ENCODE data around the gene DNAH7.
"Not testable (repeated sequence)": the region's sequence is repeated elsewhere in the genome, so short reads cannot be mapped to it uniquely, and the experiment has no call there.

DNAH7 gene

GRCh38 chr2:196068271-196069209, at the start of gene DNAH7:
Gene DNAH7, minus strand, starts transcription at chr2:196068837. Its CDS starts 126 bp downstream, at chr2:196068711.
- peak; percentile 92 for DNase-seq (ENCODE audit: low spot score)

DNA sequence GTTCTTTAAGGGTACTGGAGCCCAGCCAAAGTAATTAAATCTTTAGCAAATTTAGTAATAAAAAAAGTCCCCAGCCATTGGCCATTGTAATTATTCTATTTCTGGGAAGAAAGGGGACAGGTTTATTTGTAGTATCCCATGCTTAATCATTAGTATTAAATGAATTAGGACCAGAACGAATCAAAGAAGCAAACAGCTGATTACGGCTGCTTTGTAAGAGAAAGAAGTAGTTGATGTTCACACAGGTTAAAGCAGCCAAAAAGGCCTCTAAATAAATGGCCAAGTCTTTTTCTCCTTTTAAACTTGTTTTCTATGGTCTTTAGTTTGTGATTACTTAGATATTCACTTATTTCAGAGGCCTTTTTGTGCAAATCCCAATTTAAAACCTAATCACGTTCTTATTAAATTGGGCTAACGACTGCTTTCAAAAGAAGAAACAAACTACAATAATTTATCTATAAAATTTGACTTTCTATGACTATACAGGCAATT, 48.6 kb upstream of the DNAH7 start:
- no peak for DNase-seq (ENCODE audit: low spot score)

DNA sequence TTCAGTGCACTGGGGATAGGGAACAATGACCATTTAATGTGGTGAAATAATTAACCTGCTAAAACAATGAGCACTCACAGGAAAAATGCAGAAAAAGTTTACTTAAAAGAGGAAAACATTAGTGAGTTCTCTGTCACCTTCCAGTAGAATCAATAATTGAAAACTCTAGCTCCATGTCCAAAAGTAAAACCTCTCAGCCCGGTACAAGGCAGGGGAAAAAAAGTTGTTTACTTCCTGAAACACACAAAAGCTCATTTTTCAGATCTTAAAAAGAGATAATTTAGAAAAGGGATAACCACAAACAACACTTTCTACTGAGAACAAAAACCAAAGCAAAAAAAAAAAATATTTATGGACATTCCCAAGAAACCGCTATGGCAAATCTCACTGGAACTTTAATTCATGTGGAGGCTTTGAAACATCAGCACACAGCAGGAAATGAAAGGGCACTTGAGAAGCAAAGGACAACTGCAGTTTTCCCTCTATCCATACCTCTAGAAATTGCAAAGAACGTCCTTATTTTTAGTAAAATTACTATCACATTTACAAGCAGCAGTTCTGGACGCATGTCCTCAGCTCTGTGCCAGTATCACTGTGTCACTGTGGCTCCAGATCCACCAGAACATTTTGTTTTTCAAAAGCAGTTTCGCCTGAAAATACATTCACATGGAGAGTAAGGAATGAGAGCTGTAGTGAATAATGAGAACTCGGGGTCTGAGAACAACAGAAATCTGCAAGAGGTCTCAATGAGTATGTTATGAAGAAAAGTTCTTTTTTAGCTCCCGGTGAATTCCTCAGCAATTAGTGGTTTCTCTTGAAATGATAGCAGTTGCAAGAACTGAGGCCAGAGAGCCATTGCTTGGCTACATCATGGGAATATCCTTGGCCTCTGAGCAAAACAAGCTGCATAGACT, 44.7 kb upstream of the DNAH7 start:
- DNase-seq (ENCODE audit: low spot score): peak; percentile 24

DNA sequence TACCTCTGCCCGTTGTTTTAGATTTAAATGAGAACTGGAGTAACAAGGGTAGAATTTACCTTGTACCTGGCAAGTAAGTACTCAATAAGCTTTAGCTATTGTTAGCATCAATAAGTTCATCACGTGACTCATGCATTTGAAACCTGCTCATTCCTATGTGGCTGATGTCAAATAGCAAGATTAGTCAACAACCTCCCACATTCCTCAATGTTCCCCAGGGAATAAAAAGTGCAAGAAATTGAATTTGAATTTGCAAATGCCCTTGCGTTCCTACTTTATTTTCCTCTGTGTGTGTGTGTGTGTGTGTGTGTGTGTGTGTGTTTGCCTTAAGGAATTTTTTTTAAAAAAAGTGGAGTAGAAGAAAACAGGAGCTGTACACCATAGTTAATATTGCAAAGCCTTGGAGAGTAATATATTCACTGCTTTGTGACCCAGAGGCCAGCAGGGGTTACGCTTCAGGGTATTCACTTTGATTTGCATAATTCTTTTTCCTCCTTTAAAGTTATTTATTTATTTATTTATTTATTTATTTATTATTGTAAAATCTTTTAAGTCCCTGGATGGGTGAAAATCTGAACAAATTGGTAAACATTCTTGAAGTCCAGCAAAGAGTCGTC, 43.9 kb upstream of the DNAH7 start:
- no peak for DNase-seq (ENCODE audit: low spot score)

GRCh38 chr2:196108604-196109003, 40.0 kb upstream of the DNAH7 start:
- no peak for DNase-seq (ENCODE audit: low spot score)

- DNase-seq (ENCODE audit: low spot score): no peak
Measured at GRCh38 chr2:196105951-196106350, 37.3 kb upstream of the DNAH7 start.

GRCh38 chr2:196104066-196104465, 35.4 kb upstream of the DNAH7 start:
- no peak for DNase-seq (ENCODE audit: low spot score)

DNA sequence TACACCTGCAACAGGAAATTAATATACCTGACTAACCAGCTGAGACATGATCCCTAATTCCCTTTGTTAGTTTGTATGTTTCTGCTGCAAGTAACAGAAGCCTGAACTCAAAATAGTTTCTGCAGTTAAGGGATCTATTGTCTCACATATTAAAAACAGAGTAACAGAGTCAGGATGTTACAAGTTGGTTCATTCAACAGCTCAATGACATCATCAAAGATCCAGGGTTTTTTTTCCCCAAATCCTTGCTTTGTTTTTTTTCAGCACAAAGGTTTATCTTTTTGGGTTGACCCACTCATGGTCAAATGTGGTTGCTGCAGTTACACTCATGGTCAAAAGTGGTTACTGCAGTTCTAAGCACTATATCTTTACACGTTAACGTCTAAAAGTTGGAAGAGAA, 35.0 kb upstream of the DNAH7 start:
- DNase-seq (ENCODE audit: low spot score): no peak

DNA sequence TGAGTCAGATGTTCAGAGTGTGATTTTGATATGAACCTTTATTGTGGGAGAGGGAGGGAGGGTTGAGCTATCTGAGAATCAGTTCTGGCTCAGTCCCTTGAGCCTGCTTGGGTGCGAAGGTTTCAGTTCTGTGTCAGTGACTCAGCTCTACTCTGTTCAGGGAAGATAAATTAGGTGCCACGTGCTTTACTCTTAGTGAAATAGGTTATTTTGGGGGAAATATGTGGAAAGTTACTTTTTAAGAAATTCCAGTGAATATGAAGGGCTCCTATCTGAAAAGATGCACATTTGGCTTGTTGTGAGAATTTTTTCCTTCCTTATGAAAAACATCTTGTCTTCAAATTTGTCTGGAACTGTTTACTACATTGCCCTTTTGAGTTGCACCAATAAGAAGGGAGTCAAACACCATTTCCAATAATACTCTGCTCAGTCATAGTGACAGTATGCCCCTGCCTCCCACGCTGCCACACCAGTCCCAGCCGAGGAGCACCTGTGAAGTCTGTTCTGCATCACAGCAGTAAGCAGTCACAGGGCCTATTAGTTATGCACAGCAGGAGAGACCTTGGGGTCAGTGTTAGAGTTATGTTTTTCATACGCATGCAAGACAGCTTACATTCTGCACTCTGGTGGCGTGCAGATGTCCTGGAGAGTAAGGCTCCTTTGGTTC, 32.8 kb upstream of the DNAH7 start:
- peak; percentile 16 for DNase-seq (ENCODE audit: low spot score)

- DNase-seq (ENCODE audit: low spot score): no peak
Measured at GRCh38 chr2:196099916-196100315, 31.3 kb upstream of the DNAH7 start.

- no peak for DNase-seq (ENCODE audit: low spot score)
Measured at GRCh38 chr2:196097864-196098660, 29.4 kb upstream of the DNAH7 start.

DNA sequence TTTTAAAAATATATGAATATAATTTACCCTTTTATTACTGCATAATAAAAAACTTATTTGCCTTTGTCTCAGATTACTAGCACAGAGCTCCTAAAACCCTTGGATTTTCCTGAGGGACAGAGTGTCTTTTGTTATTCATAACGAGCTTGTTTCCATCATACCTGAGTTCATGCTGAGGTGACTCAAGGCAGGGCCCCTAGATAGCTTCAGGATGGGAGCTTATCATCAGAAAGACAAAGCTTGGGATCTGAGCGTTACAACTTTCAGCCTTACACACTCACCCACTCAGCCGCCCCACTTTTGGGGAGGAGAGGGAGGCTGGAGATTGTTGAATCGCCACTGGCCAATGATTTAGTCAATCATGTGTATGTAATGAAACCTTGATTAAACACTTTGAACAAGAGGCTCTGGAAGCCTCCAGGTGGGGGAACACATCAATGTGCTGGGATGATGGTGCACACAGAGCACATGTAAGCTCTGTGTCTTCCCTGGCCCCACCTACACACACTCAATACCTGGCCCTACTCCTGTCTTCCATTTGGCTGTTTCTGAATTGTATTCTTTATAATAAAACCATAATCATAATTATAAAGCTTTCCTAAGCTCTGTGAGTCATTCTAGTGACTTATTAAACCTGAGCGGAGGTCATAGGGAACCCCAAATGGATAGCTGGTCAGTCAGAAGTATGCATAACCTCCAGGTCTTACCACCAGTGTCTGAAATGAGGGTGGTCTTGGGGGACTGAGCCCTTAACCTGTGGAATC, 28.5 kb upstream of the DNAH7 start:
- no peak for DNase-seq (ENCODE audit: low spot score)

DNA sequence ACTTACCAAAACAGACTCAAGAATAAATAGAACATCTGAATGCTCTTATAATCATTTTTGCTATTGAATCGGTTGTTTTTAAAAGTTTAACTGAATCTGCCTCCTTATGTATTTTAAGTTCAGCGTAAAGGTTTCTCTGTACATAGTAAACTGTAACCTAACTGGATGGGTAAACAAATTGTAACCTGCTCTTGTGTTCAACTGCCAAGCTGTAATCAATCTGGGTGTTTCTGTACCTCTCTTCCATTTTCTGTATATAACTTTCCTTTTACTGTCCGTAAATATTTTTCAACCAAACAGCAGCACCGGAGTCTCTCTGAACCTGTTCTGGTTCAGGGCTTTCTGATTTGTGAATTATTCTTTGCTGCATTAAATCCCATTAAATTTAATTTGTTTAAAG, 27.6 kb upstream of the DNAH7 start:
- DNase-seq (ENCODE audit: low spot score): no peak

DNA sequence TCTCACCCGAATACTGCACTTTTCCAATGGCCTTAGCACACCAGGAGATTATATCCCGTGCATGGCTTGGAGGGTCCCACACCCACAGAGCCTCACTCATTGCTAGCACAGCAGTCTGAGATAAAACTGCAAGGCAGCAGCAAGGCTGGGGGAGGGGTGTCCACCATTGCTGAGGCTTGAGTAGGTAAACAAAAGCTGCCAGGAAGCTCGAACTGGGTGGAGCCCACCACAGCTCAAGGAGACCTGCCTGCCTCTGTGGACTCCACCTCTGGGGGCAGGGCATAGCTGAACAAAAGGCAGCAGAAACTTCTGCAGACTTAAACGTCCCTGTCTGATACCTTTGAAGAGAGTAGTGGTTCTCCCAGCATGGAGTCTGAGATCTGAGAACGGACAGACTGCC, 20.8 kb upstream of the DNAH7 start:
- DNase-seq (ENCODE audit: low spot score): not testable (repeated sequence)

DNA sequence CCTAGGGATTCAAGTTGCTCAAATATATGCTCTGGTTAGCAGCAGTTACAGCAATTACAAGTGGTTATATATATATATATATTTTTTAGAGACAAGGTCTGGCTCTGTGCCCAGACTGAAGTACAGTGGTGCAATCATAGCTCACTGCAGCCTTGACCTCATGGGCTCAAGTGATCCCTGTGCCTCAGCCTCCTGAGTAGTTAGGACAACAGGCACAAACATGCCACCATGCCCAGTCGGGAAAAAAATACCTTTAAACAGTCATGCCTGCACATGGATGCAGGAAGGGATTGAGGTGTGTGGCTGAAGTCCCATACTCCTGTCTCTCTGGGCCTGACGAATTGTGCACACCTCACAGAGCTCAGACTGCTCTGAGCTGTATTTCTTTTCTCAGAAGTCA, 19.6 kb upstream of the DNAH7 start:
- no peak for DNase-seq (ENCODE audit: low spot score)

DNA sequence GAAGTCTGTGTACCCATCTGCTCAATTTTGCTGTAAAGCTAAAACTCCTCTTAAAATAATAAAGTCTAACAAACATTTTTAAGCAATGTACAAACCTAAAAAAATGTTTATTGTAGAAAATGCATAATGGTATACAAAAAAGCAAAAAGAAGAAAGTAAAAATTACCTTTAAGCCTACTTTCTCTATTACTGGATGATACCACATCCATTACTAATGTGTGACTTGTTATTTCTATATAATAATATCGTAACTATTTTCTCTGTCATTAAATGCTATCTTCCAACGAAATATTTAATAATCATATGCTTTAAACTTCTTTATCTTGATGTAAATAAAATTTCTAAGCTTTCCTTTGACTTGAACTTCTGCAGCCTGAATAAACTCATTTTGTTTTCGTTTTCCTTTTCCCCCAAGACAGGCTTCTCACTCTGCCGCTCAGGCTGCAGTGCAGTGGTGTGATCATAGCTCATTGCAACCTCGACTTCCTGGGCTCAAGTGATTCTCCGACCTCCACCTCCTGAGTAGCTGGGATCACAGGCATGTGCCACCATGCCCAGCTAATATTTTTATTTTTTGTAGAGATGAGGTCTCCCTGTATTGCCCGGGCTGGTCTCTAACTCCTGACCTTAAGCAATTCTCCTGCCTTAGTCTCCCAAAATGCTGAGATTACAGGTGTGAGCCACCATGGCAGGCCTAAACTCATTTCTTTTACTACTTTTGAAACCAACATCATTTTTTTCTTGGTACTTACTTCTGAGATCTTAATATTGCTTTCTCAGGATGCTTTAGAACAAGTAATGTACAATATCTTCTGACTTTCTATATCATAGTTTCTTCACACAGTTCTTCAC, 18.1 kb upstream of the DNAH7 start:
- no peak for DNase-seq (ENCODE audit: low spot score)

- no peak for DNase-seq (ENCODE audit: low spot score)
Measured at GRCh38 chr2:196083601-196084000, 15.0 kb upstream of the DNAH7 start.

DNA sequence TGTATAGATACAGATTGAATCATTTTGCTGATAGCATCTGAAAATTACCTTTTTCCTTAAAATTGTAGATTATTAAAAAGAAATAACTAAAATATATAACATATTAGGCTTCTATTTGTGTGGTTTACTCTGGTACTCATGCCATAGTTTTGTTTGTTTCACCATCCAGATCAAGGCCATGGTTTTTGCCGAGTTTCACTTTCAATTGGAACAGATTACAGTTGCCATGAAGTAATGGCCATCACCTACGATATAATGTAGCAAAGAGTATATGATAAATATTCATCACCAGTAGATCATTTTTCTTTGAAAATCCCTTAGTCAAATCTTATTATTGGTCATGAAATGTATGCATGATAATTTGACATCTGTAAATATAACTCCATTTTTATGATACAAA, 11.9 kb upstream of the DNAH7 start:
- DNase-seq (ENCODE audit: low spot score): no peak

- DNase-seq (ENCODE audit: low spot score): no peak
Measured at GRCh38 chr2:196079052-196079451, 10.4 kb upstream of the DNAH7 start.

Measured in AG08396 (cell line).